ENCODE data around the gene GABRB2.

DNA sequence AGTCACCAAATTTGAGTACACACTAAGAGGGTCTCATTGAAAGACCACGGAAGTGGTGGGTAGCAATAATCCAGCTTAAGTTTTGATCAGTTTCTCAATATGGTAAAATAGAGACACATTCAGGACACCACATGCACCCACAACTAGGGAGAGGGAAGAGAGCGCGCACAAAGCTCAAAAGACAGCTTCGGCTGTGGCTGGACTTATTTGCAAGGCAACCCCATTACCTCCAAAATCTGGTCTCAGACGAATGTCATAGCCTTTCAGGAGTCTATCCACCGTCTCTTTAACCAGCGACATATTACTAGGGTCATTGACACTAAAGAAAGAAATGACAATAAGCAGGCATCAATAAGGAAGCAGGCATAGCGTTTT, 443 bp downstream of the GABRB2 start:
- TF ChIP-seq CEBPB (IDR thresholded peaks at IDR 0.05; ENCODE audit: low read depth) (no peak), POLR2A (IDR thresholded peaks at IDR 0.05; ENCODE audit: borderline replicate concordance, extremely low read depth, insufficient read depth, insufficient read length) (no peak), SP1 (IDR thresholded peaks at IDR 0.05; ENCODE audit: low read depth) (no peak), EZH2 (IDR thresholded peaks at IDR 0.05) (no peak), JUND (IDR thresholded peaks at IDR 0.05) (no peak), POLR2AphosphoS5 (IDR thresholded peaks at IDR 0.05; ENCODE audit: low read depth, low read length) (no peak), ZNF274 (IDR thresholded peaks at IDR 0.05; ENCODE audit: low read depth, low read length) (no peak), EGR1 (IDR thresholded peaks at IDR 0.05; ENCODE audit: low read depth) (no peak), YY1 (IDR thresholded peaks at IDR 0.05; ENCODE audit: extremely low read depth, insufficient replicate concordance, low read depth, low read length) (no peak)
- TF ChIP-seq, protein P1, sequence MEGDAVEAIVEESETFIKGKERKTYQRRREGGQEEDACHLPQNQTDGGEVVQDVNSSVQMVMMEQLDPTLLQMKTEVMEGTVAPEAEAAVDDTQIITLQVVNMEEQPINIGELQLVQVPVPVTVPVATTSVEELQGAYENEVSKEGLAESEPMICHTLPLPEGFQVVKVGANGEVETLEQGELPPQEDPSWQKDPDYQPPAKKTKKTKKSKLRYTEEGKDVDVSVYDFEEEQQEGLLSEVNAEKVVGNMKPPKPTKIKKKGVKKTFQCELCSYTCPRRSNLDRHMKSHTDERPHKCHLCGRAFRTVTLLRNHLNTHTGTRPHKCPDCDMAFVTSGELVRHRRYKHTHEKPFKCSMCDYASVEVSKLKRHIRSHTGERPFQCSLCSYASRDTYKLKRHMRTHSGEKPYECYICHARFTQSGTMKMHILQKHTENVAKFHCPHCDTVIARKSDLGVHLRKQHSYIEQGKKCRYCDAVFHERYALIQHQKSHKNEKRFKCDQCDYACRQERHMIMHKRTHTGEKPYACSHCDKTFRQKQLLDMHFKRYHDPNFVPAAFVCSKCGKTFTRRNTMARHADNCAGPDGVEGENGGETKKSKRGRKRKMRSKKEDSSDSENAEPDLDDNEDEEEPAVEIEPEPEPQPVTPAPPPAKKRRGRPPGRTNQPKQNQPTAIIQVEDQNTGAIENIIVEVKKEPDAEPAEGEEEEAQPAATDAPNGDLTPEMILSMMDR (IDR thresholded peaks at IDR 0.05 in 2 of 3, conservative IDR thresholded peaks at IDR 0.05 in 1 of 3; ENCODE audit: borderline replicate concordance in 1 of 3, insufficient read depth in 1 of 3, low read depth in 2 of 3, low read length in 2 of 3), result no peak
- TF ChIP-seq, protein P2, sequence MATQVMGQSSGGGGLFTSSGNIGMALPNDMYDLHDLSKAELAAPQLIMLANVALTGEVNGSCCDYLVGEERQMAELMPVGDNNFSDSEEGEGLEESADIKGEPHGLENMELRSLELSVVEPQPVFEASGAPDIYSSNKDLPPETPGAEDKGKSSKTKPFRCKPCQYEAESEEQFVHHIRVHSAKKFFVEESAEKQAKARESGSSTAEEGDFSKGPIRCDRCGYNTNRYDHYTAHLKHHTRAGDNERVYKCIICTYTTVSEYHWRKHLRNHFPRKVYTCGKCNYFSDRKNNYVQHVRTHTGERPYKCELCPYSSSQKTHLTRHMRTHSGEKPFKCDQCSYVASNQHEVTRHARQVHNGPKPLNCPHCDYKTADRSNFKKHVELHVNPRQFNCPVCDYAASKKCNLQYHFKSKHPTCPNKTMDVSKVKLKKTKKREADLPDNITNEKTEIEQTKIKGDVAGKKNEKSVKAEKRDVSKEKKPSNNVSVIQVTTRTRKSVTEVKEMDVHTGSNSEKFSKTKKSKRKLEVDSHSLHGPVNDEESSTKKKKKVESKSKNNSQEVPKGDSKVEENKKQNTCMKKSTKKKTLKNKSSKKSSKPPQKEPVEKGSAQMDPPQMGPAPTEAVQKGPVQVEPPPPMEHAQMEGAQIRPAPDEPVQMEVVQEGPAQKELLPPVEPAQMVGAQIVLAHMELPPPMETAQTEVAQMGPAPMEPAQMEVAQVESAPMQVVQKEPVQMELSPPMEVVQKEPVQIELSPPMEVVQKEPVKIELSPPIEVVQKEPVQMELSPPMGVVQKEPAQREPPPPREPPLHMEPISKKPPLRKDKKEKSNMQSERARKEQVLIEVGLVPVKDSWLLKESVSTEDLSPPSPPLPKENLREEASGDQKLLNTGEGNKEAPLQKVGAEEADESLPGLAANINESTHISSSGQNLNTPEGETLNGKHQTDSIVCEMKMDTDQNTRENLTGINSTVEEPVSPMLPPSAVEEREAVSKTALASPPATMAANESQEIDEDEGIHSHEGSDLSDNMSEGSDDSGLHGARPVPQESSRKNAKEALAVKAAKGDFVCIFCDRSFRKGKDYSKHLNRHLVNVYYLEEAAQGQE (IDR thresholded peaks at IDR 0.05; ENCODE audit: low read depth), result no peak
- TF ChIP-seq, protein P3, sequence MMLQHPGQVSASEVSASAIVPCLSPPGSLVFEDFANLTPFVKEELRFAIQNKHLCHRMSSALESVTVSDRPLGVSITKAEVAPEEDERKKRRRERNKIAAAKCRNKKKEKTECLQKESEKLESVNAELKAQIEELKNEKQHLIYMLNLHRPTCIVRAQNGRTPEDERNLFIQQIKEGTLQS (IDR thresholded peaks at IDR 0.05), result no peak
- TF ChIP-seq, protein P4, sequence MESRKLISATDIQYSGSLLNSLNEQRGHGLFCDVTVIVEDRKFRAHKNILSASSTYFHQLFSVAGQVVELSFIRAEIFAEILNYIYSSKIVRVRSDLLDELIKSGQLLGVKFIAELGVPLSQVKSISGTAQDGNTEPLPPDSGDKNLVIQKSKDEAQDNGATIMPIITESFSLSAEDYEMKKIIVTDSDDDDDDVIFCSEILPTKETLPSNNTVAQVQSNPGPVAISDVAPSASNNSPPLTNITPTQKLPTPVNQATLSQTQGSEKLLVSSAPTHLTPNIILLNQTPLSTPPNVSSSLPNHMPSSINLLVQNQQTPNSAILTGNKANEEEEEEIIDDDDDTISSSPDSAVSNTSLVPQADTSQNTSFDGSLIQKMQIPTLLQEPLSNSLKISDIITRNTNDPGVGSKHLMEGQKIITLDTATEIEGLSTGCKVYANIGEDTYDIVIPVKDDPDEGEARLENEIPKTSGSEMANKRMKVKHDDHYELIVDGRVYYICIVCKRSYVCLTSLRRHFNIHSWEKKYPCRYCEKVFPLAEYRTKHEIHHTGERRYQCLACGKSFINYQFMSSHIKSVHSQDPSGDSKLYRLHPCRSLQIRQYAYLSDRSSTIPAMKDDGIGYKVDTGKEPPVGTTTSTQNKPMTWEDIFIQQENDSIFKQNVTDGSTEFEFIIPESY (IDR thresholded peaks at IDR 0.05; ENCODE audit: extremely low read depth, insufficient replicate concordance, low read length), result no peak
